ENCODE measurements around the gene PGF. TPM values are rescaled to one million over a fixed set of nuclear protein-coding genes. Genes with fewer than 3 reads are reported as not detected.

PGF gene
- total RNA-seq, 1 donor from 2014 or later, result 4.4 TPM

DNA sequence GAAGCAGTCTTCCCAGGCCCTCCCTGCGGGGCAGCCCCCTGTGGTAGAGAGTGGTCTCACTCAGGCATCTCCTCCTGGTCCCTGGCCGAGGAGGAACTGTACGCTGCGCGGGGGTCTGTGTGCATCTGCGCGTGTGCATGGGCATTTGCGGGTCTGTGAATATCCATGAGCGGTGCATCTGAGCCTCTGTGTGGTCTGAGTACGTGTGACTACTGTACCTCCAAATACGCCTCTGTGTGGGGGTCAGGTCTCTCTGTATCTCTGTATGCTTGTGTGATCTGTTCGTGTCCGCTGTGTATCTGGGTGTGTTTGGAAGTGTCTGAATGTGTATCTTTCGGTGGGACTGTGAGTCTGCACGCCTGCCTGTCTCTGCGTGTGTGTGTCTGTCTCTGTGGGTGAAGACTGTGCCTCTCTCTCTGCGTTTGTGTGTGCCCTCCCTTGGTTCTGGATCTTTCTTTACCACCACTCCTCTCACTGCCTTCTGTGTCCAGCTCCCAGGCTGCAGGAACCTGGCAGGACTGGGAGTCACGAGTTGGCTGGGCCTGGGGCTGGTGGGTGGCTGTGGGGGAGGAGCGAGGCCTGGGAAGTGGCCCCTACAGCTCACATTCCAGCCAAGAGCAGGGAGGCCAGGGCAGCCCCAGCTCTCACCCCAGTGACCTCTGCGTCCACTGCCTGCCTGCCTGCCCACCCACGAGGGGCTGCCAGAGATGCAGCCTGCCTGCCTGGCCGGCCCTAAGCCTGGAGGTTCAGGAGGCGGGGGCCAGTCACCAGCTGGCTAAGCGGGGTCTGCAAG lies 1.1 kb upstream of the PGF start:
- no peak for DNase-seq (ENCODE audit: low spot score)

- DNase-seq (ENCODE audit: low spot score), result no peak
These were observed 556 bp upstream of the PGF start for GRCh38 chr14:74956027-74956279.

DNA sequence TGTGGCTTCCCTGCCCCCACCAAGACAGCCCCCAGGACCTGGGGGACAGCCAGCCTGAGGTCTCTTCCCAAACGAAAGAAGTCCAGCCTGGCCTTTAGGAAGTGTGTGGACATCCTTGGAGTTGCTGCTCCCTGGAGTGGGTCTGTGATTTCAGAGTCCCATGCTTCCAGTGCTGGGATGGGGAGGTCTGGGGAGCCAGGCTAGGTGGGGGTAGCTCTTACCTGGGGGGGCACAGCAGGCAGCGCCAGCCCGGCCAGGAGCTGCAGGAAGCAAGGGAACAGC lies 509 bp downstream of the PGF start:
- DNase-seq (ENCODE audit: low spot score), result no peak

DNA sequence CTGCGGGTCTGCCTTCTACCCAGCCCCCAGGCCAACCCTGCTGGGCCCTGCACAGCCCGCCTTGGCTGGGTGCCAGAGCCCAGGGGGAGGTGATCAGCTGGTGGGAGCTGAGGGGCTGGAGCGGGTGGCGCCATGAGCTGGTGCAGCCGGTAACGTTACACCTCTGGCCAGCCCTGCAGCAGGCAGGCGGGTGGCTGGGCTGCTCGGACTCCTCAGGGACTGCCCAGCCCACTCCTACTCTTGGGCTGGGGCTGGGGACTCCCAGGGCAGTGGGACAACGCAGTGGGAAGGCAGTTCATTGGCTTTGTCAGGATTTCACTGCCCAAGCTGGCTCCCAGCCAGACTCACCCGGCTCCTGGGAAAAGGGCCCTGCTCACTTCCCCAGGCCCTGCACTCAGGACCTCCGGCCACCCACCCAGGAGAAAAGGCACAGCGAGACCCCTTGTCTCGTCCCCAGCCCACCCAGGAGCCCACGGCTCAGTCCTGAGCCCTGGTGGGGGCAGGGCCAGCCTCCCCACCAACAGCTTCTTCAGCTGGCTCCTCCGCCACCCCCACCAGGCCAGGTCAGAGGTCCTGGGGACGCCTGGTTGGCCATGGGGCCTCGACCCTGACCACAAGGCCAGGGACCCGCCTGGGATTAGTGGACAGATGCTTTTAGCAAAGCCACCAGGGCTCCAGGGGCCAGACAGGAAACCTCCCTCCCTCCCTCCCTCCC lies 1.0 kb downstream of the PGF start:
- DNase-seq (ENCODE audit: low spot score), result no peak

DNA sequence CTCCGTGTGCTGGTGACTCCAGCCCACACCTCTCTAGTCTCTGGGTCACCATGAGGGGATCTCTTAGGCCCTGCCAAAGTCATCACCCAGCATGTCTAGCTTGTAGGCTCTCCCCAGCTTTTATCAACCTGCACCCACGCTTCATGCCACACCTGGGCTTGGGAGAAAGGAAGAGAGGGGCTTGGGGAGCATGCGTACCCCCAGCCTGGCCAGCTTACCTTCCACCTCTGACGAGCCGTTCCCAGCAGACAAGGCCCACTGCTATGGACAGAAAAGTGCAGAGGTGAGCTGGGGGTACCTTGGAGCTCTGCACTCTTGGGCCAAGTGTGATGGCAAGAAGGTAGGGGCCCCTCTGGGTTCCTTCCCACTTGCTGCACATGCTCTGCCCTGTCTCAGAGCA lies 1.7 kb downstream of the PGF start:
- DNase-seq (ENCODE audit: low spot score), result no peak

- DNase-seq (ENCODE audit: low spot score), result peak; percentile 73
These were observed 2.5 kb downstream of the PGF start for GRCh38 chr14:74952697-74953484.

DNA sequence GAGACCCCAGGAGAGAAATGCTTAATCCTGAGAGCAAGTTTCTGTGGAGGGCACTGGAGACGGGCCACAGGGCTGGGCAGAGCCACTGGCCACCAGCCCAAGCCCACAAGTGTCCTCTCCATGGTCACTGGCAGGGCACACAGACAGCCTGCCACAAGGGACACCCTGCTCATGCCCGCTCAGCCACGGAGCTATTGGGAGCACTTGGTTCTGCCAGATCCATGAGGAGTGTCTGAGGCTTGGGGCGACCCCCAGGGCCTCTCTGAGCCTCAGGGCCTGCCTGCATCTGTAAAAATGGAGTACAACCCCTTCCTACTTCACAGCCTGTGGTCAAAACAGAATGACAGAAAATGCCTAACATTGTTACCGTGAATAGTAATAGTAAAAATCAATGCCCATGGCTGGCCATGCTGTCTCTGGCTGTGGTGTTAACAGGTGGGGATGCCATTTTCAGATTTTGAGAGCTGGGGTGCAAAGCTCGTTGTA lies 3.2 kb downstream of the PGF start:
- DNase-seq (ENCODE audit: low spot score), result no peak

GRCh38 chr14:74951443-74952179 lies 3.8 kb downstream of the PGF start:
- DNase-seq (ENCODE audit: low spot score), result no peak

DNA sequence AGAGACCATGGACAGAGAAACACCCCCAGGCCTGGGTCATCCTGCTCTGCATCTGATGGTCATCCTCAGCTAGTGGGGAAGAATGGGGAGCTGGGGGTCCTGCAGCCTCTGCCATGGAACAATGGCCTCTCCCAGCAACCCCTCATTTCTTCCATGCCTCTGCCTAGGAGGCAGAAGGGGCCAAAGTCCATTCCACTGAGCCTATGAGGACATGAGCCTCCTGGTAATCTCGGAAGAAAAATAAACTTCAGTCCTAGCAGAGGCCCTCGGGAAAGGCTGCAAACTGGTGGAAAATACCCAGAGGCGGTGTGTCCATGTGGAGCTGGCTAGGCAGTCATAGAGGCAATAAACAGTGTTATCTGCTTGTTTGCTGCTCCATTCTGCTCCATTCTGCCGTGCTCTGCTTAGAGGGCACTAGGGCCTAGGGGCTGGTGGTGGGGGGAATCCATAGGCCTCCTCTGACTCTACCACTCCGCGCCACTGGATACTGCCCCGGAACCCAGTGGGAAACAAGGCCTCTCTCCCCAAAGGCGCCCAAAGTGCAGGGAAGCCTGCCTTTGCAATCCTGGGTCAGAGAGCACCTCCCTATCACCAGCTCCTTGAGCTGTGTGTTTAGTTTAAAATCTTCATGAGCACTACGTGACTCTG lies 4.5 kb downstream of the PGF start:
- no peak for DNase-seq (ENCODE audit: low spot score)

DNA sequence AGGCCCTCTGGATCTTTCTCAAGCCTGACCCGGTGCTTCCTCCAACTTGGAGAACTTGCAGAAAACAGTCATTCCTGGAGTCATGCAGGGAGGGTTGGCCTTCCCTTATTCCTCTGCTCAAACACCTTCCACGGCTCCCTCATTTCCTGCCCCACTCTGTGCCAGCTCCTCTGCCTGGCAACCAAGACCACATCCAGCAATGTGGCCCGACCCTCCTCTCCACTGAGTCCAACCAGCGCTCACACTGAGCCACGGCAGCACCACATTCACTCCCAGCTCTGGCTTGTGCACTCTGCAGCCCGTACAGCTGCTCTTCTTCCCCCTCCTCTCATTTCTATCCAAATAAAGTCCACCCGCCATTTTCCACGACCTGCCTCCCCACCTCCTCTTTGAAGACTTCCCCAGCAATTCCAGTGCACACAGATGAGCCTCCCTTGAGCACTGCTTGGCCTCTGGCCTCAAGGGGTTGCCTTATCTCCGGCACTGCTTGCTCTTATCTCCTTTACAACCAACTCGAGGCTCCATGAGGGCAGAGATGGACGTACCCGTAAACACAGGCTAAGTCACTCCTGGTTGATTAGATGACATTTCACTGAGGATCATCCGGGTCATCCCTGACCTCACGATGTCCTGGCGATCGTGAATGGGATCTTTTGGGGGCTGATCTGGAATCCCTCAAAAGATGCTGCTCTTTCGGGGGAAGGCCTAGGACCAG lies 5.4 kb downstream of the PGF start:
- DNase-seq (ENCODE audit: low spot score), result no peak

DNA sequence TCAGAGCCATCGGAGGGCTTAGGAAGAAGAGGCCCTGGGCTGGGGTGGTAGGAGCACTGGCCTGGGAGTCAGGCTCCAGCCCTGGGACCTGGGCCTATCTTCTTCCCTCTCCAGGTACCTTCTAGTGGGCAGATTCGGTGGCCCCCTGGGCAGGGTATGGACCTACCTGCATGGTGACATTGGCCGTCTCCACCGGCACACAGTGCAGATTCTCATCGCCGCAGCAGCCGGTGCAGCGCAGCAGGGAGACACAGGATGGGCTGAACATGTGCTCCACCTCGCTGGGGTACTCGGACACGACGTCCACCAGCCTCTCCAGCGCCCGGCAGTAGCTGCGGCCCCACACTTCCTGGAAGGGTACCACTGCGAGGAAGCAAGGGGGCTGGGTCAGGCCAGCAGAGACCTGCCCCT lies 6.2 kb downstream of the PGF start:
- DNase-seq (ENCODE audit: low spot score), result no peak

DNA sequence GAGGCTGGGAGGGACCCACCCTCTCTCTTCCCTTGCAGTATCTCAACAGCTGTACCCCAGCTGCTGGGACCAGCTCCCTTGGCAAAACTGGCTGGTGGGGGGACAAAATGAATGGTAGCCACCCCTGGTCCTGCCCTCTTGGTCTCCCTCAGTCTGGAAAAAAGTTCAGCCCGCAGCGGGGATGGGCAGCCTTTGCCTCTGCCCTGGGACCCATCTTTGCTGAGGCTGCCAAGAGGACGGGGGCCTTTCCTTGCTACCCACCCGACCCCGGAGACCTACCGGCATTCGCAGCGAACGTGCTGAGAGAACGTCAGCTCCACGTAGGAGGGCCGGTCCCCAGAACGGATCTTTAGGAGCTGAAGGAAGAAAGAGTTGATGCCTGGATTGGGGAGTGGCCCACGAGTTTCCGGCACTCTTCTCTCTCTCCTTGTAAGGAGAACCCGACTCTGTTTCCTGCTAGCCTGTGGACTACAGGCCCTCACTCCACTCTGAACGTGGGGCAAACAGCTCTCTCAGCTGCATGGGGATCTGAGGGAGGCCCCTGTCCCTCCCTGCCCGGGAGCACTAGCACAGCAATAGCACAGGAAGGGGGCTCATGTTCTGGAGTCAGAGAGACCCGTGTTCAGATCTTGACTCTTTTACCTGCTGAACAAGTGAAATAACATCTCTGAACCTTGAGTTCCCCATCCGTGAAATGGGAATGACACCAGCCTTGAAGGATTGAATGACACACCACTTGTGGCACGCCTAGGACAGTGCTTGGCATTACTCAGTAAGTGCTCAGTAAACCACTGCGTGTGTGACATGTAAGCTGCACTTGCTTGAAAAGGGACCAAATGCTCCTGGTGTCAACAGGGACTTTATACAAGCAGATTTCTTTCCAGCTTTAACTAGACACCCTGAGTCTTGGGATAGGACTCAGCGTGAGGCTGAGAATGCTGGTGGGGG lies 6.9 kb downstream of the PGF start:
- no peak for DNase-seq (ENCODE audit: low spot score)

DNA sequence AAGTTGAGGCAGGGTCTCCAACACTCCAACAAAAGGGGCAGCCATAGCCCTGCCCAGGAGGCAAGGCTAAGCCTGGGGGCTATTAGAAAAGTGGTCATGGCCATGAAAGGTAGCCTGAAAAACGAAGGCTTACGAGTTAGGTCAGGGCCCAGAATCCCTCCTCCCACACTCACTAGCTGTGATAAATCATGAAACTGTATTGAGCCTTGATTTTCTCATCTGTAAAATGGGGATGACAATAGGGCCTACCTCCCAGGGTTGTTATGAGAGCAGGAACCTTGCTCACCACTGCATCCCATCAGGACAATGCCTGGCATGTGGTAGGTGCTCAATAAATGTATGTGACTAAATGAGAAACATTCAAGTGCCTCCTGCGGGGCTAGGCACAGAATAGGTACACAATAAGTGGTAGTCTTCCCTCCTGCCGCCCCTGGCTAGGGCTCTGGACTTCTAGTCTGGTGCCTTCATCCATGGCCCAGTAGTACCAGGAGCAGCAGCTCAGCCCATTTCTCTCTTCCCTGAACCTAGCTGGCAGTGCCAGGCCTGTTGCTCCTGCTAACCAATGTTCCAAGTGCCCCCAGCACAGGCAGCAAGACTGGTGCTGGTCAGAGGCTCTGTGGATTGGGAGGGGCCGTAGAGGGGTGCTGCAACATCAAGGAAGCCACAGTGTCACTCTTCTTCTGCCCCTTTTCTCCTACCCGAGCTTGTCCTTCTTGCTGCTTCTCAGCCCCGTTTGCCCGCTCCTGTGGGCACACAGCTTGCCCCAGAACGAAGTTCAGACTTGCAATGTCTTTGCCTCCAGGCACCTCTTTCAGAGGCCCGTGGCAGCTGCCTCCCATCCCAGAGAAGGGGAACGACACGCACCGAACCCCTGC lies 7.8 kb downstream of the PGF start:
- no peak for DNase-seq (ENCODE audit: low spot score)

- no peak for DNase-seq (ENCODE audit: low spot score)
These were observed 8.6 kb downstream of the PGF start for GRCh38 chr14:74946659-74947281.

- peak; percentile 84 for DNase-seq (ENCODE audit: low spot score)
These were observed 9.3 kb downstream of the PGF start for GRCh38 chr14:74945852-74946658.

DNA sequence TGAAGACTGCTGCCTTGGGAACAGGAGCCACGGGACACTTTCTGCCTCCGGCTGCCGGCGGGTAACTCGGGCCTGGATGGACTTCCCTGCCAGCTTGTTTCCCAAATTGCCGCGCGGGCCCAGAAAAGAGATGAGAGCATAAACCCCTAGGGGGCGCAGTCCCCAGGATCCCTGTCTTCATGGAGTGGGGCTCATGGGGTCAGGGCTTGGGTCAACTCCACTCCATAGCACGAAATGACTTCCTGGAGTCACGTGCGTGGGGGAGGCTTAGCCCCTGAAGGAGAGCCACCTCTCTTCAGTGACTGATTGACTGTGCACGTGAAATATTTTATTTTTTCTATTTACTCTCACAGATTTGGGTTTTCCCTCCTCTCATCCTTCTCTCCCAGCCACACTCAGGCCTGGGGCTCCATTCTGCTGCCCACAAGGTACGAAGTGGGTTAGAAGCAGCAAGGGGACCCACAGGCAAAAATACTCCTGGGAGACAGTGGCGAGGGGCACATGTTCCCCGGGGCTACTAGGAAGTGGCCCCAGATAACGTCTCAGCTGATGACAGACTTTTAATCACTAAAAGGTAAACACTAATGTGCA lies 10.0 kb downstream of the PGF start:
- no peak for DNase-seq (ENCODE audit: low spot score)

- no peak for DNase-seq (ENCODE audit: low spot score)
These were observed 12.8 kb downstream of the PGF start for GRCh38 chr14:74942608-74943007.
